HG03135 (cell line): Measurements from ENCODE around the gene TRNT1.

Experiments used
- ATAC-seq: cut with Tn5 transposase; IDR thresholded peaks from one replicate; pipeline ENCODE4 v1.9.1; 2021; ENCODE audit warnings: mild to moderate bottlenecking, moderate library complexity; ENCODE audit not compliant: unreplicated experiment

Gene TRNT1

GRCh38 chr3:3126477-3127431 is at the start of gene TRNT1:
Gene TRNT1, plus strand, starts transcription at chr3:3126940. Its CDS starts 2,101 bp downstream, at chr3:3129041.
- ATAC-seq = peak; percentile 96

- ATAC-seq = no peak
Observed at GRCh38 chr3:3080309-3080708, 46.4 kb upstream of the TRNT1 start.

GRCh38 chr3:3081381-3082233 is 45.1 kb upstream of the TRNT1 start:
- ATAC-seq = peak; percentile 43

GRCh38 chr3:3082234-3082924 is 44.4 kb upstream of the TRNT1 start:
- ATAC-seq = peak; percentile 77

GRCh38 chr3:3084890-3085289 is 41.9 kb upstream of the TRNT1 start:
- ATAC-seq = no peak

GRCh38 chr3:3085782-3086181 is 41.0 kb upstream of the TRNT1 start:
- no peak for ATAC-seq

- no peak for ATAC-seq
Observed at GRCh38 chr3:3086239-3086638, 40.5 kb upstream of the TRNT1 start.

- no peak for ATAC-seq
Observed at GRCh38 chr3:3087279-3087678, 39.5 kb upstream of the TRNT1 start.

GRCh38 chr3:3087716-3088465 is 38.8 kb upstream of the TRNT1 start:
- ATAC-seq = no peak

GRCh38 chr3:3089017-3089416 is 37.7 kb upstream of the TRNT1 start:
- ATAC-seq = peak; percentile 100

- no peak for ATAC-seq
Observed at GRCh38 chr3:3097958-3098357, 28.8 kb upstream of the TRNT1 start.

GRCh38 chr3:3101660-3102458 is 24.9 kb upstream of the TRNT1 start:
- ATAC-seq = no peak

GRCh38 chr3:3102751-3103150 is 24.0 kb upstream of the TRNT1 start:
- no peak for ATAC-seq

- no peak for ATAC-seq
Observed at GRCh38 chr3:3105246-3105645, 21.5 kb upstream of the TRNT1 start.

GRCh38 chr3:3105815-3106214 is 20.9 kb upstream of the TRNT1 start:
- no peak for ATAC-seq

- no peak for ATAC-seq
Observed at GRCh38 chr3:3107181-3107580, 19.6 kb upstream of the TRNT1 start.

GRCh38 chr3:3107858-3108257 is 18.9 kb upstream of the TRNT1 start:
- no peak for ATAC-seq

GRCh38 chr3:3109407-3110298 is 17.1 kb upstream of the TRNT1 start:
- ATAC-seq = peak; percentile 57

- ATAC-seq = peak; percentile 61
Observed at GRCh38 chr3:3110299-3110630, 16.5 kb upstream of the TRNT1 start, which contains the start of gene IL5RA. Gene IL5RA, minus strand, starts transcription at chr3:3110374. Its CDS starts 5,390 bp downstream, at chr3:3104984.
